PFSK-1 (cell line): ENCODE data around the gene RAPGEF3.

ENCODE experiments used
- FOXP2 ChIP-seq: optimal IDR thresholded peaks from 2 replicates; pipeline ENCODE3; 2011; ENCODE audit warnings: borderline replicate concordance, control low read depth, inconsistent platforms; ENCODE audit not compliant: insufficient read depth; ENCODE audit errors: extremely low read length, extremely low read depth
- POLR2AphosphoS5 ChIP-seq: IDR thresholded peaks from 2 replicates; pipeline ENCODE4 v1.6.1; 2012; ENCODE audit warnings: low read depth, mild to moderate bottlenecking, control low read depth, low read length, moderate library complexity
- SIN3A ChIP-seq: IDR thresholded peaks from 2 replicates; pipeline ENCODE4 v1.6.1; 2012; ENCODE audit warnings: mild to moderate bottlenecking, low read length, moderate library complexity, borderline replicate concordance; ENCODE audit not compliant: insufficient read depth
- TAF1 ChIP-seq: IDR thresholded peaks from 2 replicates; pipeline ENCODE4 v1.6.1; 2012; ENCODE audit warnings: low read length, control low read depth, borderline replicate concordance; ENCODE audit not compliant: insufficient read depth
- TF ChIP-seq, protein P1 (sequence below), 2 experiments: IDR thresholded peaks; 2 replicates each; pipeline versions ENCODE4 v1.6.1 to v1.8.0; 2011 to 2012; ENCODE audit warnings: low read depth in 2 of 2, low read length in 2 of 2, control low read depth in 1 of 2, inconsistent platforms in 1 of 2, mild to moderate bottlenecking in 1 of 2, moderate library complexity in 1 of 2; ENCODE audit not compliant: insufficient read depth in 1 of 2

The RAPGEF3 gene

DNA sequence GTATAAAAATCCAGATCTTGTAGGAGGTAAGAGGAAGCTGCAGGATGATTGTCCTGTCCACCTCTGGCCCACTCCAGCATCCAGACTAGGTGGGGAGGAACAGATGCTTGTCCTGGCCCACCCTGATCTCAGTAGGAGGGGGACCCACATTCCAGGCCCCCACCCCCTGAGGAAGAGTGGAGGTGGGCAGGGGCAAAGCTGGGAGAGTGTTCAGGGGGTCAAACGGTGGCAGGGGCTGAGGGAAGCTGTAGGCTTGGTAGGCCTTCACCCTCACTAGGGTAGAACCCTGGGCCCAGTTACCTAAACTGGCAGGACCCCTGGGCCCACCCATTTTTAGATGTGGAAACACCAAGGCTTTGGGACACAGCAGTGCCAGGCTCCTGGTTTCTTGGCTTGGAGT, 18.5 kb upstream of the RAPGEF3 start:
- TF ChIP-seq, protein P1, sequence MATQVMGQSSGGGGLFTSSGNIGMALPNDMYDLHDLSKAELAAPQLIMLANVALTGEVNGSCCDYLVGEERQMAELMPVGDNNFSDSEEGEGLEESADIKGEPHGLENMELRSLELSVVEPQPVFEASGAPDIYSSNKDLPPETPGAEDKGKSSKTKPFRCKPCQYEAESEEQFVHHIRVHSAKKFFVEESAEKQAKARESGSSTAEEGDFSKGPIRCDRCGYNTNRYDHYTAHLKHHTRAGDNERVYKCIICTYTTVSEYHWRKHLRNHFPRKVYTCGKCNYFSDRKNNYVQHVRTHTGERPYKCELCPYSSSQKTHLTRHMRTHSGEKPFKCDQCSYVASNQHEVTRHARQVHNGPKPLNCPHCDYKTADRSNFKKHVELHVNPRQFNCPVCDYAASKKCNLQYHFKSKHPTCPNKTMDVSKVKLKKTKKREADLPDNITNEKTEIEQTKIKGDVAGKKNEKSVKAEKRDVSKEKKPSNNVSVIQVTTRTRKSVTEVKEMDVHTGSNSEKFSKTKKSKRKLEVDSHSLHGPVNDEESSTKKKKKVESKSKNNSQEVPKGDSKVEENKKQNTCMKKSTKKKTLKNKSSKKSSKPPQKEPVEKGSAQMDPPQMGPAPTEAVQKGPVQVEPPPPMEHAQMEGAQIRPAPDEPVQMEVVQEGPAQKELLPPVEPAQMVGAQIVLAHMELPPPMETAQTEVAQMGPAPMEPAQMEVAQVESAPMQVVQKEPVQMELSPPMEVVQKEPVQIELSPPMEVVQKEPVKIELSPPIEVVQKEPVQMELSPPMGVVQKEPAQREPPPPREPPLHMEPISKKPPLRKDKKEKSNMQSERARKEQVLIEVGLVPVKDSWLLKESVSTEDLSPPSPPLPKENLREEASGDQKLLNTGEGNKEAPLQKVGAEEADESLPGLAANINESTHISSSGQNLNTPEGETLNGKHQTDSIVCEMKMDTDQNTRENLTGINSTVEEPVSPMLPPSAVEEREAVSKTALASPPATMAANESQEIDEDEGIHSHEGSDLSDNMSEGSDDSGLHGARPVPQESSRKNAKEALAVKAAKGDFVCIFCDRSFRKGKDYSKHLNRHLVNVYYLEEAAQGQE (IDR thresholded peaks at IDR 0.05; ENCODE audit: insufficient read depth in 1 of 2, low read depth in 2 of 2, low read length in 2 of 2) = no peak
- TF ChIP-seq SIN3A = no peak
- TF ChIP-seq POLR2AphosphoS5 = no peak
- no peak for TF ChIP-seq TAF1
- no peak for TF ChIP-seq FOXP2

DNA sequence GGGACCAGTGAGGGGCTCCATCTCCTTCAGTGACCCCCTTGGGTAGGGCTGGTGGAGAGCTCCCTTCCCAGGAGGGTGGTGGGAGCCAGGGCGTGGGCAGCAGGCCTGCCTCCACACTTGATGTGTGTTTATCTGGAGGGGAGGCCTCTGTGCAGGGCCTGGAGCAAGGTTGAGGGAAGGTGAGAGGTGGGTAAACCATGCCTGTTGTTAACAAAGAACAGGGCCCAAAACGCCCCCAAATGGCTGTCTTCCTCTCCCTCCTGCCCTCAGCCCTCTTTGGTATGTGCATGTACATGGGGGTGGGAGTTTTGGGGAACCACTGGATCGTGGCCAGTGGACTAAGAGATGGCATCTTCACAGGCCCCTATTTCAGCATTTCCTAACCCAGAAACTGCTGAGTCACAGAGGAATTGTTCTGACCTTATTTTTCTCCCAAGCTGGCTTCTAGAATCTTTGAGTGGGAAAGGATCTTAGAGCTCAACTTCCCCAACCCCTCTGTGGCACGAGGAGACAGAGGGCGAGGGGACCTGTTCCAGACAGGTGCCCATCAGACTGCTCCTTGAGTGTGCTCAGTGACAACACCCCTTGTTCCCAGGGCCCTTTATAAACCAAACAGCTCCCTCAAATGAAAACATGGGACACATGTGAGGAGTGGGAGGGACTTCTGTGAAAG, 17.9 kb upstream of the RAPGEF3 start:
- no peak for TF ChIP-seq SIN3A
- no peak for TF ChIP-seq TAF1
- no peak for TF ChIP-seq POLR2AphosphoS5
- TF ChIP-seq, protein P1 (IDR thresholded peaks at IDR 0.05; ENCODE audit: insufficient read depth in 1 of 2, low read depth in 2 of 2, low read length in 2 of 2) = no peak
- TF ChIP-seq FOXP2 = no peak

DNA sequence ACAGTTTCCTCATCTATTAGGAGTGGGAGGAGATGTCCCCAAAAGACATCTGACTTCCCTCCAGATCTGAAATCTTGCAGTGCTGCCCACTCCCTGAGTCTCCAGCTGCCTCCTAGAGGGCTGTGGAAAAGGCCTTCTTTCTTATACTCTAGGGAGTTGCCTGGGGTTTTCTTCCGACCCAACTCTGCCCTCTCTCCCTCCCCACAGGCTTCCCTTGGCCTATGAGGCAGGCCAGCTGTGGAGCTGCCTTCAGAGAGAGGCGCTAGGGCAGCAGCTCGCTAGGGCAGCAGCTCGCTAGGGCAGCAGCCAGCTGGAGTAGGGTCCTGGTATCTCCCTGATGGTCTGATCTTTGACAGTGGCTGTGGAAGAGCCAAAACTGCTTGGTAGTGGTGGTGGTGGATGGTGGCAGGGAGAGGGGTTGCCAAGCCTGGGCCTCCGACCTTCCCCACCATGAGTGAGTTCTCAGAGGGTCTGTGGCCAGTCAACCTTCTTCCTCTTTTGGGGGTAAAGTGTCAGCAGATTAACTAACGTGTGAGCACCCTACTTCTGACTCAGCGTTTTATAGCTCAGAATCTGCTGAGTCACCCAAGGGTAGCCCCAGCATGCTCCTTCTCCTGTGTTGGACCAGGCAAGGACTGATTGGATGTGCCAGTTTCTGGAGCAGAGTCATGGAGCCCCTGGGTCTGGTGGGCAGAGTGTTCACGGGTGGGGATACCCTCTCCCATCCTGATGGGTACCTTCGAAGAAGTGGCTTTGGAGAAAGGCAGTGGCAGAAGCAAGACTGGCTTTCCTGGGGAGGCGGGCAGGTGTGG, 16.6 kb upstream of the RAPGEF3 start:
- TF ChIP-seq, protein P1 (IDR thresholded peaks at IDR 0.05; ENCODE audit: insufficient read depth in 1 of 2, low read depth in 2 of 2, low read length in 2 of 2) = no peak
- TF ChIP-seq TAF1 (no peak), FOXP2 (no peak), SIN3A (no peak), POLR2AphosphoS5 (no peak)

DNA sequence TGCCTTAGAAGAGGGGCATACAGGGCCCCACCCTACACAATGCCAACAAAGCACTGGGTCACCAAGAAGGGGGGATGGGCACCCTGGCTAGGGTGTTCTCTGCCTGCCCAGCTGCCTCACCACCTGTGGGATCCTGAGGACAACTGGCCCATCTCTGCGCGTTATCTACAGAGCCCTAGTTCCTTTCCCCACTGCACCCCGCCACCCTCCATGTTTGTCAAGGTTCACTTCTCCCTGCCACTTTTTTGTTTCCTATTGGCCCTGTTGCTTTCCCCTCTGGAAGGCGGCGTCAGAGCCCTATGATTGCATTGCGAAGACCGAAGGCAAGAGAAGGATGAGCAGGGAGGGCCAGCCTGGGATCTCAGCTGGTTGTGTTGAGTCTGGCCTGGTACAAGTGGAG, 16.0 kb upstream of the RAPGEF3 start:
- TF ChIP-seq, protein P1 (IDR thresholded peaks at IDR 0.05; ENCODE audit: insufficient read depth in 1 of 2, low read depth in 2 of 2, low read length in 2 of 2) = no peak
- TF ChIP-seq FOXP2 (no peak), SIN3A (no peak), TAF1 (no peak), POLR2AphosphoS5 (no peak)
